Uterus (tissue), 2 donors: Measurements from ENCODE around the gene BABAM2.

Experiments
- POLR2A ChIP-seq, 2 donors: fragments of 450-650 bp; IDR thresholded peaks; one replicate each; pipeline ENCODE4 v1.6.1; 2016; ENCODE audit warnings: antibody characterized with exemption in 2 of 2, mild to moderate bottlenecking in 1 of 2, moderate library complexity in 1 of 2
- TF ChIP-seq, protein P1 (sequence below), 4 experiments: fragments of 200-600 bp in 2 of 4; fragments of 450-650 bp in 2 of 4; sonication (generic) in 2 of 4; IDR thresholded peaks; one replicate each; pipeline ENCODE4 v1.5.1; 2016 to 2019; ENCODE audit warnings: antibody characterized with exemption in 4 of 4, mild to moderate bottlenecking in 2 of 4, moderate library complexity in 1 of 4

DNA sequence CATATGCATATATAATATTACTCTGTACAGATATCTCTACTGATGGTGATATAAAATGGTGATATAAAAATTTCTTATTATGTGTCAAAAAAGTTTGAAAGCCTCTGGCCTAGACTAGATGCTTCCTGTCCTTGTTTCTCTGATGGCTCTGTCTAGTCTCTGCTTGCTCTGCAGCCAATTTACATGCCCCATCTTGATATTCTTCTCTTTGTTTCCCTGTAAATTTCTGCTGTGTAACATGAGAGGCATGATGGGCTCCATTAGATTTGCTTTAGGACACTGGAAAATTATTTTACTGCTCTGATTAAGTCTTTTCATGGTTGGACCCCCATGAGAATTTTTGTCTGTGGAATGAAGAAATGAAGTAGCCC lies 24.3 kb downstream of the BABAM2 start:
- TF ChIP-seq, protein P1, sequence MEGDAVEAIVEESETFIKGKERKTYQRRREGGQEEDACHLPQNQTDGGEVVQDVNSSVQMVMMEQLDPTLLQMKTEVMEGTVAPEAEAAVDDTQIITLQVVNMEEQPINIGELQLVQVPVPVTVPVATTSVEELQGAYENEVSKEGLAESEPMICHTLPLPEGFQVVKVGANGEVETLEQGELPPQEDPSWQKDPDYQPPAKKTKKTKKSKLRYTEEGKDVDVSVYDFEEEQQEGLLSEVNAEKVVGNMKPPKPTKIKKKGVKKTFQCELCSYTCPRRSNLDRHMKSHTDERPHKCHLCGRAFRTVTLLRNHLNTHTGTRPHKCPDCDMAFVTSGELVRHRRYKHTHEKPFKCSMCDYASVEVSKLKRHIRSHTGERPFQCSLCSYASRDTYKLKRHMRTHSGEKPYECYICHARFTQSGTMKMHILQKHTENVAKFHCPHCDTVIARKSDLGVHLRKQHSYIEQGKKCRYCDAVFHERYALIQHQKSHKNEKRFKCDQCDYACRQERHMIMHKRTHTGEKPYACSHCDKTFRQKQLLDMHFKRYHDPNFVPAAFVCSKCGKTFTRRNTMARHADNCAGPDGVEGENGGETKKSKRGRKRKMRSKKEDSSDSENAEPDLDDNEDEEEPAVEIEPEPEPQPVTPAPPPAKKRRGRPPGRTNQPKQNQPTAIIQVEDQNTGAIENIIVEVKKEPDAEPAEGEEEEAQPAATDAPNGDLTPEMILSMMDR (IDR thresholded peaks at IDR 0.05), result no peak
- TF ChIP-seq POLR2A (IDR thresholded peaks at IDR 0.05), result no peak
